DMS153 (cell line): ENCODE results near the gene ARHGEF3.

ENCODE experiments used
- DNase-seq: peaks from one replicate; lab custom pipeline; 2025; lab: John Stamatoyannopoulos, UW

Gene ARHGEF3, protein sequence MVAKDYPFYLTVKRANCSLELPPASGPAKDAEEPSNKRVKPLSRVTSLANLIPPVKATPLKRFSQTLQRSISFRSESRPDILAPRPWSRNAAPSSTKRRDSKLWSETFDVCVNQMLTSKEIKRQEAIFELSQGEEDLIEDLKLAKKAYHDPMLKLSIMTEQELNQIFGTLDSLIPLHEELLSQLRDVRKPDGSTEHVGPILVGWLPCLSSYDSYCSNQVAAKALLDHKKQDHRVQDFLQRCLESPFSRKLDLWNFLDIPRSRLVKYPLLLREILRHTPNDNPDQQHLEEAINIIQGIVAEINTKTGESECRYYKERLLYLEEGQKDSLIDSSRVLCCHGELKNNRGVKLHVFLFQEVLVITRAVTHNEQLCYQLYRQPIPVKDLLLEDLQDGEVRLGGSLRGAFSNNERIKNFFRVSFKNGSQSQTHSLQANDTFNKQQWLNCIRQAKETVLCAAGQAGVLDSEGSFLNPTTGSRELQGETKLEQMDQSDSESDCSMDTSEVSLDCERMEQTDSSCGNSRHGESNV

GRCh38 chr3:56801662-56802377 is at the start of gene ARHGEF3:
Gene ARHGEF3 (minus strand): TSS chr3:56801949. CDS start chr3:56801798, 151 bp downstream.
- no peak for DNase-seq

- no peak for DNase-seq
These were observed 47.9 kb upstream of the ARHGEF3 start for GRCh38 chr3:56849698-56850097.

DNA sequence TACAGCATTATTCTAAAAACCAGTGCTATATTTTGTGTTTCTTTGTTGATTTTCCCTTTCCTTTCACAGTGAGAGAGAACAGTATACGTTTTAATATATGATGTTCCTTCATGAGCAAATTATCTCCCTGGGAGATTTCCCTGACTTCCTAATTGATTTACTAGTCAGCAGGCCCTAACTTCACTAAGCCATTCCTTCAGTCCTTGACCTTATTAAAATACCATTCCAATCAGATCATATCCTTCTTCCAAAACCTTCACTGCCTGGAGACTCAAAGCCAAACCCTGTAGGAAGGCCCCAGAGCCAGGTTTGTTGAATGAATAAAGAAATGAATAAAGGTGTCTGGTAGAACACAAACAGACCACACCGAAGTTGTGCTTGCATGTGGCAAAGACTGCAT is 43.8 kb upstream of the ARHGEF3 start:
- no peak for DNase-seq

GRCh38 chr3:56844536-56844935 is 42.8 kb upstream of the ARHGEF3 start:
- DNase-seq = no peak

DNA sequence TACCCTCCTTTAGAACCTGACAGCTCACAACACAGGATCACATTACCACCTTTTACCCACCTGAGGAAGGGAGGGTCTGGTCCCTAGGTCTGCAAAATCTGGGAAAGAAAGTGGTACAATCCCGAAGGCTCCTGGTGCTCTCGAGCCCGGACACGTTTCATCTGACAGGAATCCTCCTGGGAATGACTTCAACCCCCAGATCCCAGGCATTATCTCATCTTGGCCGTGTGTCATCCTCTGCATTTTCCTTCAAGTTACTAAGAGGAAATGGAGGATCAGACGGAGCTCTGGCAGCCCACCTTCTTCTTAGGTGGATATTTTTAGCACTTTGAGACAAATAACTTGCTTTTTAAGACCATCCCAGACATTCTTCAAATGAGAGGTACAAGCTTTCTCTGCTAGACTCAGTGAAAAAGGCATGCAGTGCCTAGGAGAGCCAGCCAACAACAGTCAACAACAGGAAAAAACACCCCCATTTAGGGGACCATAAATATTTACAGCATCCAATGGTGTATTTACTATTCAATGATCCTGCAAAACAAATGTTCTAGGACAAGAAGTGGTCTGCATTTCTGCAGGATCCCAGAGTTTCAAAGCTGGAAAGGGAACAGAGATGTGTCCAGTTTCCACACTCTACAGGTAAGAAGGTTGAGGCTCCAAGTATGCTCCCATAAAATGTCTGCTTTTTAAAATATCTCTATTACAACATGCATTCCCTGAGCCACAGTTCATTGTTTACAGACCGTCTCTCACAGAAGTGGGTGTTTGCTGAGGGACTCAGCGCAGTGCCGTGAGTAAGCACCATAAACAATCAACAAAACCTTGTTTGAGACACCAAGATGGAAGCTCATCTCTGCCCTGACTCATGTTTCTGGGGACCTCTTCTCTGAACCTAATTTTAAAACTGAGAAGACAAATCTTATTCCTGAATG is 38.3 kb upstream of the ARHGEF3 start:
- DNase-seq = no peak

GRCh38 chr3:56838448-56838847 is 36.7 kb upstream of the ARHGEF3 start:
- no peak for DNase-seq

- DNase-seq = no peak
These were observed 35.6 kb upstream of the ARHGEF3 start for GRCh38 chr3:56837196-56837955.

DNA sequence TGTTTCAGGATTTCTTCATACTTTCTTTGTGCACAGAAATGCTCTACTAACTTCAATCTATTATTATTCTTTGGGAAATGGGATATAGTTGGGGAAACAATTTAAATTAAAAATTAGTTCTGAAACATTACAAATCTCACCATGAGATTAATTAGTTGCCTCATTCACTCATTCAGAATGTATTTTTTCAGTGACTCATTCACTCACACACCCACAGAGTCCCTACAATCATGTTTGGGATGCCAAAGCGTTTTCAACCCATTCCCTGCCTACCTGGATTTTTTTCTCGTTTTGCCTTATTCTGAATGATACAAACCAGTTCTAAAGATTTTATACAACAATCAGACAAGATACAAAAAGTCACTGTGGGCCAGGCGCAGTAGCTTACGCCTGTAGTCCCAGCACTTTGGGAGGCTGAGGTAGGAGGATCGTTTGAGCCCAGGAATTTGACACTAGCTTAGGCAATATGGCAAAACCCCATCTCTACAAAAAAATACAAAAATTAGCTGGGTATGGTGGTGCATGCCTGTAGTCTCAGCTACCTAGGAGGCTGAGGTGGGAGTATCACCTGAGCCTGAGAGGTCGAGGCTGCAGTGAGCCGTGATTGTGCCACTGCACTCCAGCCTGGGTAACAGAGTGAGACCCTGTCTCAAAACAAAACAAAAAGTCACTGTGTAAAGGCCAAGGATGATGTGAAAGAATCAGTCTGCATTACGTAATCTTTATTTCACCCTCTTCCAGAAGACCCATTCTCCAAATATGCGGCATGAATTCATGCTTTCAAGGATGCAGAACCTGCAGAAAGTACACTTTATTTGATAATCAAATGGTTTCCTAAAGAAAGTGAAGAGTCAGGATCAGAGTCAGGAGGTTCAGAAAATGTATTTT is 34.8 kb upstream of the ARHGEF3 start:
- DNase-seq = no peak

DNA sequence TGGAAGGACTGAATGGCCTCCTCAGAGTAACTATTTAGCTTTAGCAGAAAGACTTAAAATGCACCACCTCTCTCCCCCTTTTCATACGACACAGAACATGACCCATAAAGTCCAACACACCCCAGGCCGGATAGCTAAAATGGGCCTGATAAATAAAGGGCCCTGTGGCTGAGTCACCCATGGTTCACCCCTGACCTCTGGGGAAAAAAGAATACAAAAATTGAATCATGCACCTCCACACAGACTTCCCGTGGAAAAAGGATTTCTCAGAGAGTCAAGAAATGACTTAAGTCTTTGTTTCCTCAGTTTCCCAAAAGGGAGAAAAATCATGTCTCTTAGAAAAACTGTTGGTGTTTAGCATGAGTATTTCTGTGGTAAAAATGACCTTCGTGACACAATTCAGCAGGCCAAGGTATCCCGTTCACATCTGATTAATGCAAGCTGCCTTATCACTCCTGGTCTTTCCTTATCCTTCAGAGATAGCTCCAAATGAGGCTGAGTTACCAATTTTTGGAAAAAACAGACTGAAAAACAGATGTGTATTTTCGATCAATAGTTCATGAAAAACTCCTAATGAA is 34.0 kb upstream of the ARHGEF3 start:
- DNase-seq = no peak

- no peak for DNase-seq
These were observed 31.8 kb upstream of the ARHGEF3 start for GRCh38 chr3:56833536-56833935.

- no peak for DNase-seq
These were observed 31.3 kb upstream of the ARHGEF3 start for GRCh38 chr3:56833022-56833421.

GRCh38 chr3:56831572-56831971 is 29.8 kb upstream of the ARHGEF3 start:
- no peak for DNase-seq

DNA sequence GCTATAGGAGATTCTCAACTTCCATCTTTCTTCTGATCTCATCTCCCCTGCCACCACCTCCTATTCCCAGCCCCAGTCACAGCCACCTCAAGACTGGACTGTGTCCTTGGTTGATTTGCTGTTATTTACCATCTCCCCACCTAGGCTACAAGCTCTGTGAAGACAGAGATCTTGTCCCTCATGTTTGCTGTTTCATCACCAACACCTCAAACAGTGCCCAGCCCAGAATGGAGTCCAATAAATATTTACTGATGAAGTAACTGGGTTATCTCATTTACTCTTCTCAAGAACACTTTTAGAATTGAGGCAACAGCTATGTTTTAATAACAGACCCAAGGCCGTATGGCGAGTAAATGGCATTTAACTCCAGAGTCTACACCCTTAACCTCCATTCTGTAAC is 29.1 kb upstream of the ARHGEF3 start:
- no peak for DNase-seq

- DNase-seq = no peak
These were observed 27.8 kb upstream of the ARHGEF3 start for GRCh38 chr3:56829533-56829932.

DNA sequence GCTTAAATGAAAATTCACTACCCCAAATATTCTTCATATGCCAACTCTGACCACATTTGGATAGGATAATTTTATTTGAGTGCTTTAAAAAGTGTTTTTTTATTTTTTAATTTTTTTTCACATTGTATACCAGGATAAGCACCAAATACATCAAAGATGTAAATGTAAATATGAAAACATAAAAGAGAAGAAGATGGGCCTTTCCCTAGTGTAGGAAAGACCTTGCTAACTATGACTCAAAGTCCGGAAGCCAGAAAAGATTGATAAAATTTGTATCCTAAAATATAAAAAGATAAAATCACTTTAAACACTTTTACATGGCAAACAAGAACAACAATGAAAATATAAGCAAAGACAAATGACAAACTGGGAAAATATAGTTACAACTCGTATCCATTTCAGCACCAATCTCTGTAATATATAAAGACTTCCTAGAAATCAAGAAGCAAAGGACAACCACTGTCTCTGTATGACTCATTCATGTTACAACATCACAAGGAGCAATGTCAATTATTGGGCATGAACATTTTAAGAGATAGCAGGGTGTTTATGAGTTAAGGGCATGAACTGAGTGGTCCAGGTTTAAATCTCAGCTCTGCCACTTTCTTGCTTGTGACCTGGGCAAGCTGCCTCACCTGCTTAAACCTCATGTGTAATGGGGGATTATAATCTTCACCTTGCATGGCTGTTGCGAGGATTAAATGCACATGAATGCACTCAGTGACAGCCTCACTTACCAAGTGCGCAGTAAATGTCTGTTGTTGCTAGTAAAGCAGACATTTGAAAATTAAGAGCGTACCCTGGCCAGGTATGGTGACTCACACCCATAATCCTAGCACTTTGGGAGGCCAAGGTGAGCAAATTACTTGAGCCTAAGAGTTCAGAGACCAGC is 25.3 kb upstream of the ARHGEF3 start:
- DNase-seq = no peak

DNA sequence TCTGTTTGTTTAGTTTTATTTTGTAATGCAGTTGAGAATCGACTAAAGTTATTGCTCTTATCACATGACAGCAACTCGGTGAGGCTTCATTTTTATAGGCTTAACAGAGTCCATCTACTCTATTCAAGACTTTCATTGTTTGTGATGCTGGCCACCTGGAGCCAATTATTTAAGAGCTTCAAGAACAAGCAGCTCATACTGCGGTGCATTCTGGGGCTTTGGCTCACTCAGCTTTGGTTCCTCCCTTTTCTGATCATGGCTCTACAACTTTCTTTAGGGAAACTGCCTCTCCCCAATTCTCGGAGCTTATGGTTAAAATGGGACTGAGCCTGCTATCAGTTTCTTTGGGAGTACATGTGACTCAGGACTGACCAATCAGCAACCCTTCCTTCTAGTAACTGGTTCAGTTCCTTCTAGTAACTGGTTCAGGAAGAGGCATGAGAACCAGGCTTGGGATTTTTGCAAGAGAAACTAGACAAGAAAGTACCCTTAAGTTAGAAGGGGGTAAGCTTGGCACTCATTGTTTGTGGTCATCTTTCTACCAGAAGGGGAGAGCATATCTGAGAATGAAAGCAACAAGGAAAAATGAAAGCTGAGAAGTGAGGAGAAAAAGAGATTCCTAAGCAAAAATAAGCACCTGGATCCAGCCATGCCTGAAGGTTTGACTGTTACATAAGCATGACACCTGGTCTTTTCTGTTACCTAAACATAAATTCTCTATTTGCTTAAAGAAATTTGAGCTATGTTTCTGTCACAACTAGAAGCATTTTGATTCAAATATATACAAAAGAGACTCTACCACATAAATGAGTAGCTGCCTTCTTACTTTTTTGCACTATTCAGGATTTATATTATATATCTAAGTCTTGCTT is 24.1 kb upstream of the ARHGEF3 start:
- no peak for DNase-seq

GRCh38 chr3:56823984-56824703 is 22.4 kb upstream of the ARHGEF3 start:
- DNase-seq = no peak
